OCI-LY7 (cell line): ENCODE results near the gene RMI2. TPM values are rescaled to one million over a fixed set of nuclear protein-coding genes. Genes with fewer than 3 reads are reported as not detected.

ENCODE experiments used
- BruUV-seq: library from RNA; stranded (reverse); fragments of 400-500 nt; replicated peaks from 2 replicates; lab custom pipeline; 2021; lab: Mats Ljungman, UMichigan
- CTCF ChIA-PET: fragments of 300-600 bp; sonication (Branson Sonifier 250); formaldehyde crosslinking; loops from one replicate; lab custom pipeline; 2022; ENCODE audit warnings: antibody characterized with exemption; ENCODE audit not compliant: unreplicated experiment; lab: Charles Lee
- POLR2A ChIA-PET: fragments of 300-600 bp; sonication (Branson Sonifier 250); formaldehyde crosslinking; loops from one replicate; lab custom pipeline; 2022; ENCODE audit warnings: antibody characterized with exemption; lab: Charles Lee
- DNase-seq: peaks from one replicate; pipeline ENCODE4 v3.0.0-alpha.2; 2015; ENCODE audit warnings: low spot score
- H2AFZ ChIP-seq: fragments of 200-600 bp; sonication (generic), shearing (Covaris generic); 2 replicates; pipeline ENCODE4 v1.6.1; 2014; ENCODE audit warnings: mild to moderate bottlenecking, antibody characterized with exemption, low read length, moderate library complexity
- H3K27ac ChIP-seq: fragments of 200-600 bp; sonication (generic); 2 replicates; pipeline ENCODE4 v1.5.1; 2014; ENCODE audit warnings: mixed run types, low read depth, mild to moderate bottlenecking, moderate library complexity, low read length, inconsistent platforms; ENCODE audit not compliant: poor library complexity, severe bottlenecking
- H3K36me3 ChIP-seq: fragments of 200-600 bp; sonication (generic); 2 replicates; pipeline ENCODE4 v1.6.1; 2014; ENCODE audit warnings: mild to moderate bottlenecking, antibody characterized with exemption, low read length, moderate library complexity, mixed read lengths; ENCODE audit not compliant: insufficient read depth
- H3K4me1 ChIP-seq: fragments of 200-600 bp; sonication (generic); 2 replicates; pipeline ENCODE4 v1.5.1; 2014; ENCODE audit warnings: mild to moderate bottlenecking, low read length; ENCODE audit not compliant: insufficient read depth, poor library complexity, severe bottlenecking
- H3K4me2 ChIP-seq: fragments of 200-600 bp; sonication (generic); 2 replicates; pipeline ENCODE4 v1.6.1; 2014; ENCODE audit warnings: mild to moderate bottlenecking, low read length
- H3K4me3 ChIP-seq: fragments of 200-600 bp; sonication (generic); 2 replicates; pipeline ENCODE4 v1.5.1; 2014; ENCODE audit warnings: mild to moderate bottlenecking, low read depth, low read length; ENCODE audit not compliant: poor library complexity, severe bottlenecking
- H3K79me2 ChIP-seq: fragments of 200-600 bp; sonication (generic); 2 replicates; pipeline ENCODE4 v1.6.1; 2016; ENCODE audit warnings: low read depth, mild to moderate bottlenecking, low read length, moderate library complexity, mixed read lengths; ENCODE audit not compliant: insufficient read depth
- H3K9me2 ChIP-seq: fragments of 200-600 bp; sonication (generic); 2 replicates; pipeline ENCODE4 v1.6.1; 2016; ENCODE audit warnings: mild to moderate bottlenecking, low read length, mixed read lengths; ENCODE audit not compliant: insufficient read depth
- H3K9me3 ChIP-seq: fragments of 200-600 bp; sonication (generic); 2 replicates; pipeline ENCODE4 v1.6.1; 2014; ENCODE audit warnings: mild to moderate bottlenecking, mixed run types, low read length, mixed read lengths
- H4K20me1 ChIP-seq: fragments of 200-600 bp; sonication (generic); 2 replicates; pipeline ENCODE4 v1.6.1; 2014; ENCODE audit warnings: mild to moderate bottlenecking, antibody characterized with exemption, low read length, moderate library complexity, mixed read lengths; ENCODE audit not compliant: insufficient read depth
- EZH2phosphoT487 ChIP-seq: fragments of 200-600 bp; sonication (generic); IDR thresholded peaks from 2 replicates; pipeline ENCODE4 v1.6.1; 2018; ENCODE audit warnings: low read depth, borderline replicate concordance, mild to moderate bottlenecking, mixed run types, antibody characterized with exemption, low read length, moderate library complexity, mixed read lengths
- intact Hi-C: fragments of 100-400 bp; cut with micrococcal nuclease; formaldehyde crosslinking; loops from one replicate; pipeline ENCODE4 v1.10.0; 2022; ENCODE audit not compliant: unreplicated experiment
- total RNA-seq, 2 experiments: library from RNA; depleted of rRNA in 1 of 2; stranded (reverse); fragments of >200 nt in 1 of 2; shearing (Covaris generic) in 1 of 2; gene quantifications; 2 replicates each; pipeline ENCODE4 v1.2.3, GENCODE V29; 2014 to 2022
- TF ChIP-seq, protein P1 (sequence below): fragments of 200-600 bp; sonication (generic); conservative IDR thresholded peaks from 2 replicates; pipeline ENCODE4 v1.5.1; 2014; ENCODE audit warnings: mild to moderate bottlenecking, antibody characterized with exemption, low read length, moderate library complexity, mixed read lengths

The RMI2 gene
- total RNA-seq, 2 experiments from 2014 or later, result 84.5 to 126 TPM

DNA sequence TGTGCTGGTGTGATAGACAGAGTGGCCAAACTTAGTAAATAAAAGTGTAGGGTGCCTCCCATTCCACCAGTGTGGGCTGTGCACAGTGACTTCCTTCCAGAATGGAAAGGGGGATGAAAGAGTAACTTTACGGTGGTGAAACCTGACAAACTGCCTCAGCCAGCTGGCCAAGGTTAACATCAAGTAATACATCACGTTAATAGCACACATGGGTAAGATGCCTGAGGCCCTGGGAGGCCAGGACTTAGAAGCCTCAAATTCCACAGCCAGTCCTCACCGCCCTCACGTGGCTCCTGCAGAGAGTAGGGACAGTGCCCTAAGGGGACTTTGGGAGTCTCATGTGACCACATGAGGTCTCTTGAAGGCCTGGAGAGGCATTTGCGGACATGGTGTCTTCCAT, 14.1 kb downstream of the RMI2 start:
- Histone ChIP-seq H3K4me1 (peaks cover 88% of the 10 kb centered on the region), H2AFZ (no peak overlapping the region), H3K9me3 (no peaks in the 10 kb centered on the region), H3K36me3 (peaks cover 4% of the 10 kb centered on the region; the same call in 1 of the 2 replicates), H3K27ac (no peak overlapping the region), H3K4me2 (no peak overlapping the region), H3K9me2 (no peaks in the 10 kb centered on the region), H3K4me3 (no peak overlapping the region), H4K20me1 (no peaks in the 10 kb centered on the region), H3K79me2 (no peaks in the 10 kb centered on the region)
- ChIA-PET CTCF (interaction anchor here (0.9 to 1.8 kb wide), 2 partner anchors 104 to 135 kb away, joined by 3 to 7 read pairs; partner anchors contain the start of gene SOCS1), POLR2A (interaction anchor here (2.3 kb wide), 1 partner anchor 104 kb away, joined by 12 read pairs; the partner anchor contains the start of gene SOCS1)
- intact Hi-C loops, result loop anchor here (5.0 kb wide), 1 partner anchor 407 kb away; no protein-coding TSS in a partner anchor
- BruUV-seq, result no TSS peak
- DNase-seq, result no peak
- TF ChIP-seq, protein P1, sequence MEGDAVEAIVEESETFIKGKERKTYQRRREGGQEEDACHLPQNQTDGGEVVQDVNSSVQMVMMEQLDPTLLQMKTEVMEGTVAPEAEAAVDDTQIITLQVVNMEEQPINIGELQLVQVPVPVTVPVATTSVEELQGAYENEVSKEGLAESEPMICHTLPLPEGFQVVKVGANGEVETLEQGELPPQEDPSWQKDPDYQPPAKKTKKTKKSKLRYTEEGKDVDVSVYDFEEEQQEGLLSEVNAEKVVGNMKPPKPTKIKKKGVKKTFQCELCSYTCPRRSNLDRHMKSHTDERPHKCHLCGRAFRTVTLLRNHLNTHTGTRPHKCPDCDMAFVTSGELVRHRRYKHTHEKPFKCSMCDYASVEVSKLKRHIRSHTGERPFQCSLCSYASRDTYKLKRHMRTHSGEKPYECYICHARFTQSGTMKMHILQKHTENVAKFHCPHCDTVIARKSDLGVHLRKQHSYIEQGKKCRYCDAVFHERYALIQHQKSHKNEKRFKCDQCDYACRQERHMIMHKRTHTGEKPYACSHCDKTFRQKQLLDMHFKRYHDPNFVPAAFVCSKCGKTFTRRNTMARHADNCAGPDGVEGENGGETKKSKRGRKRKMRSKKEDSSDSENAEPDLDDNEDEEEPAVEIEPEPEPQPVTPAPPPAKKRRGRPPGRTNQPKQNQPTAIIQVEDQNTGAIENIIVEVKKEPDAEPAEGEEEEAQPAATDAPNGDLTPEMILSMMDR, result no peak
- no peak for TF ChIP-seq EZH2phosphoT487

DNA sequence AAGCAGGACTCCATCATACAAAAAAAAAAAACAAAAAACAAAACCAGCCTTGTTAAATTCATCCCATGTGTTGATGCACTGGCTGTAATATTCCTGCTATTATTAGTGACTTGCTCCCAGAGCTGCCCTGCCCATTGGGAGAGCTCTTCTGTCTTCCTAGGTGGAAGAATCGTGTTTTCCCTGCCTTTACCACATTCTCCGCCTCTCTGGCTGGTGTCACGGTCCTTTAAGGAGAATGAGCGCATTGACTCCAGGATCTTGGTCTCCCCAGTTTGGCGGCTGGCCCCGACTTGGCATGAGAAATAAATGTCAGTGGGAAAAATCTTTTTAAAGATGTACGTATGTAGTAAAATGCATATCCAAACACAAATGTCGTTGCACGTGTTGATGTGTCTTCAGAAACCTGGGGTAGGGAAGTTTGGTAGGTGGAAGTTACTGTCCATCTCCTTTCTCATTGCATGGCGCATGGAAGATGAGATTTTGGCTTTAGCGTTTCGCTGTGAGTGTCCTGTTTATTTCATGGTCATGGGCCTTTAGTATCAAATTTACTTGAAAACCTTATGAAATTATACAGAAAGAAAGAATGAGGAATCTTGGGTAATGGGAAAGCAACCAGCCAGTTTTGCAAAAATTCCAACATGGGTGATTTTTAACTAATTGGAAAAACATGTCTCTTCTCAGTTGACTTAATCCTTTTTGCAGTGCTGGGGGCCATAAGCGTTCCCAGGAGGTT, 15.5 kb downstream of the RMI2 start:
- DNase-seq, result no peak
- H3K4me2 ChIP-seq, result peak overlapping the region; percentile 80; the same call in 1 of the 2 replicates
- no peak overlapping the region for H3K27ac ChIP-seq
- no TSS peak for BruUV-seq
- H3K9me2 ChIP-seq, result no peaks in the 10 kb centered on the region
- ChIA-PET CTCF (interaction anchor here (1.4 kb wide), 1 partner anchor 10 kb away, joined by 3 read pairs; no protein-coding TSS in a partner anchor), POLR2A (interaction anchor here (0.7 kb wide), 1 partner anchor 10 kb away, joined by 3 read pairs; no protein-coding TSS in a partner anchor)
- H3K4me1 ChIP-seq, result peaks cover 77% of the 10 kb centered on the region
- TF ChIP-seq EZH2phosphoT487, result no peak
- TF ChIP-seq, protein P1, result no peak
- peaks cover 1% of the 10 kb centered on the region; the same call in 1 of the 2 replicates for H3K36me3 ChIP-seq
- no peak overlapping the region for H3K4me3 ChIP-seq
- no peaks in the 10 kb centered on the region for H3K9me3 ChIP-seq
- intact Hi-C loops, result no loop called here
- no peak overlapping the region for H2AFZ ChIP-seq
- H4K20me1 ChIP-seq, result no peaks in the 10 kb centered on the region
- H3K79me2 ChIP-seq, result no peaks in the 10 kb centered on the region
